Cardiac muscle cell (in vitro differentiated cells and primary cell): Measurements from ENCODE around the gene KREMEN1. TPM values are rescaled to one million over a fixed set of nuclear protein-coding genes. Genes with fewer than 3 reads are reported as not detected.
"Not testable (repeated sequence)": the region's sequence is repeated elsewhere in the genome, so short reads cannot be mapped to it uniquely, and the experiment has no call there.

Source experiments
- DNase-seq, 2 donors: peaks; one replicate each; pipeline versions ENCODE4 v3.0.0 to v3.0.0-alpha.2; 2010 to 2017; ENCODE audit warnings: low read depth in 1 of 2, low spot score in 1 of 2
- H3K27ac ChIP-seq: fragments of 200-600 bp; sonication (generic); 2 replicates; pipeline ENCODE4 v1.5.1; 2016
- H3K27me3 ChIP-seq: fragments of 200-600 bp; sonication (generic); 2 replicates; pipeline ENCODE4 v1.6.0; 2016; ENCODE audit warnings: control low read depth
- H3K36me3 ChIP-seq: fragments of 200-600 bp; sonication (generic); 2 replicates; pipeline ENCODE4 v1.5.1; 2016; ENCODE audit warnings: control low read depth
- H3K4me1 ChIP-seq: fragments of 200-600 bp; sonication (generic); 2 replicates; pipeline ENCODE4 v1.8.1; 2017; ENCODE audit warnings: low read depth, mild to moderate bottlenecking, mixed run types
- H3K4me3 ChIP-seq: fragments of 200-600 bp; sonication (generic); 2 replicates; pipeline ENCODE4 v1.5.1; 2016; ENCODE audit warnings: mild to moderate bottlenecking
- H3K9me3 ChIP-seq: fragments of 200-600 bp; sonication (generic); 2 replicates; pipeline ENCODE4 v1.5.1; 2017; ENCODE audit warnings: low read depth, mild to moderate bottlenecking, control low read depth
- polyA plus RNA-seq: library from polyadenylated mRNA; unstranded; fragments of >200 nt; fragmentation: Nextera tagmentation; extraction: Ambion mirVana; gene quantifications from 2 replicates; pipeline ENCODE4 v1.2.1, GENCODE V29; 2016
- total RNA-seq: library from RNA; depleted of rRNA; stranded (reverse); fragments of >200 nt; gene quantifications from 2 replicates; pipeline ENCODE4 v1.2.3, GENCODE V29; 2016
- TF ChIP-seq, protein P1 (sequence below): IDR thresholded peaks from 2 replicates; pipeline ENCODE4 v1.5.1; 2012; ENCODE audit warnings: low read depth, mild to moderate bottlenecking, low read length

Gene KREMEN1
- total and polyA plus RNA-seq, 2 experiments from 2014 or later: 18.0 to 20.3 TPM

DNA sequence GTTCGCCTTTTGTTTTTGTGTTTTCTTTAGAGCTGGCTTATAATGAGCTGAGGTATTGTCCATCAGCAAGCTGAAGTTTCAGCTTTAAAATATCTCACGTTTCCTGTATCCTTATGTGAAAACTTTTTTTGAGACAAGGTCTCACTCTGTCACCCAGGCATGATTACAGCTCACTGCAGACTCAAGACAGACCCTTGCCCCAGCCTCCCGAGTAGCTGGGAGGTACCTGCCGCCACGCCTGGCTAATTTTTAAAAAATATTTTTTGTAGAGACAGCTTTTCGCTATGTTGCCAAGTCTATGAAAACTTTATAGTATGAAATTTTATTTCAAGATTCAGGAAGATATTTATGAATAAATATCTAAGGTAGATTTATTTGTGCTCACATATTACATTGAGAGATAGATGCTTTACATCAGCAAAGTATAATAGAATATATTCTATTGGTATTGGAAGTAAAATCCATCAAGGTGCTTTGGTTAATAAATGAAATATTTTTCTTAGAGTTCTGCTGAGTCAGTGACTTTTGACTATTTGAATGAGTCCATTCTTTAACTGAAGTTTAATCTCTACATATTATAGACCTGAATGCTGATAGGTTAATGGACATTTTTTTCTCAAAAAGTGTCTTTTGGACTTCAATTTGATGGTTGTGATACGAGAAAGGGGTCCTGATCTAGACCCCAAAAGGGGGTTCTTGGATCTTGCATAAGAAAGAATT is 10.2 kb downstream of the KREMEN1 start:
- no peaks in the 10 kb centered on the region for H3K27me3 ChIP-seq
- TF ChIP-seq, protein P1, sequence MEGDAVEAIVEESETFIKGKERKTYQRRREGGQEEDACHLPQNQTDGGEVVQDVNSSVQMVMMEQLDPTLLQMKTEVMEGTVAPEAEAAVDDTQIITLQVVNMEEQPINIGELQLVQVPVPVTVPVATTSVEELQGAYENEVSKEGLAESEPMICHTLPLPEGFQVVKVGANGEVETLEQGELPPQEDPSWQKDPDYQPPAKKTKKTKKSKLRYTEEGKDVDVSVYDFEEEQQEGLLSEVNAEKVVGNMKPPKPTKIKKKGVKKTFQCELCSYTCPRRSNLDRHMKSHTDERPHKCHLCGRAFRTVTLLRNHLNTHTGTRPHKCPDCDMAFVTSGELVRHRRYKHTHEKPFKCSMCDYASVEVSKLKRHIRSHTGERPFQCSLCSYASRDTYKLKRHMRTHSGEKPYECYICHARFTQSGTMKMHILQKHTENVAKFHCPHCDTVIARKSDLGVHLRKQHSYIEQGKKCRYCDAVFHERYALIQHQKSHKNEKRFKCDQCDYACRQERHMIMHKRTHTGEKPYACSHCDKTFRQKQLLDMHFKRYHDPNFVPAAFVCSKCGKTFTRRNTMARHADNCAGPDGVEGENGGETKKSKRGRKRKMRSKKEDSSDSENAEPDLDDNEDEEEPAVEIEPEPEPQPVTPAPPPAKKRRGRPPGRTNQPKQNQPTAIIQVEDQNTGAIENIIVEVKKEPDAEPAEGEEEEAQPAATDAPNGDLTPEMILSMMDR: no peak
- no peaks in the 10 kb centered on the region for H3K9me3 ChIP-seq

DNA sequence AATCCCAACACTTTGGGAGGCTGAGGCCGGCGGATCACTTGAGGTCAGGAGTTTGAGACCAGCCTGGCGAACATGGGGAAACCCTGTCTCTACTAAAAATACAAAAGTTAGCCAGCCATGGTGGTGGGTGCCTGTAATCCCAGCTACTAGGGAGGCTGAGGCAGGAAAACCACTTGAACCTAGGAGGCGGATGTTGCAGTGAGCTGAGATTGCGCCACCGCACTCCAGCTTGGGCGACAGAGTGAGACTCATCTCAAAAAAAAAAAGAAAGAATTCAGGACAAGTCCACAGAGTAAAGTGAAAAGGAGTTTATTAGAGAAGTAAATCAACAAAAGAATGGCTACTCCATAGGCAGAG is 10.7 kb downstream of the KREMEN1 start:
- not testable (repeated sequence) for DNase-seq, H3K9me3 ChIP-seq, H3K4me3 ChIP-seq, H3K27ac ChIP-seq, H3K36me3 ChIP-seq, H3K27me3 ChIP-seq
- peaks cover 14% of the 10 kb centered on the region for H3K4me1 ChIP-seq

More for the DNA sequence above, 10.2 kb downstream of the KREMEN1 start:
- Histone ChIP-seq H3K36me3 (no peaks in the 10 kb centered on the region), H3K4me3 (no peak overlapping the region), H3K4me1 (peaks cover 17% of the 10 kb centered on the region), H3K27ac (peak overlapping the region; percentile 55)
- DNase-seq: no peak

DNA sequence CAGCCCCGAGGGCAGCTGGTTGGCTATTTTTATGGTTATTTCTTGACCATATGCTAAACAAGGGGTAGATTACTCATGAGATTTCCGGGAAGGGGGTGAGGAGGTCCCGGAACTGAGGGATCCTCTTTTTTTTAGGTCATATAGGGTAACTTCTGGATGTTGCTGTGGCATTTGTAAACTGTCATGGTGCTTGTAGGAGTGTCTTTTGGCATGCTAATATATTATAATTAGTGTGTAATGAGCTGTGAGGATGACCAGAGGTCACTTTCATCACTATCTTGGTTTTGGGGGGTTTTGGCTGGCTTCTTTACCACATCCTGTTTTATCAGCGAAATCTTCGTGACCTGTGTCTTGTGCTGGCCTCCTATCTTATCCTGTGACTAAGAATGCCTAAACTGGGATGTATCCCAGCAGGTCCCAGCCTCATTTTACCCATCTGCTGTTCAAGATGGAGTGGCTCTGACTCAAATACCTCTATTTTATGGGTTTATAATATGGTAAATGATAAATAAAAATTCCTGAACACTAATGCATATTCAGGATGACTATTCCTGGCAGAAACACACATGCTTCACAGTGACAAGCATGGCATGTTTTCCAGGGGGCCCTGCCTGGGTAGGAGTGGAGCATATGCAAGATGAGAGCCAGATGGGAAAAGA is 11.2 kb downstream of the KREMEN1 start:
- DNase-seq: peak in 1 of 2 donors; percentile 40
- H3K36me3 ChIP-seq: no peaks in the 10 kb centered on the region

DNA sequence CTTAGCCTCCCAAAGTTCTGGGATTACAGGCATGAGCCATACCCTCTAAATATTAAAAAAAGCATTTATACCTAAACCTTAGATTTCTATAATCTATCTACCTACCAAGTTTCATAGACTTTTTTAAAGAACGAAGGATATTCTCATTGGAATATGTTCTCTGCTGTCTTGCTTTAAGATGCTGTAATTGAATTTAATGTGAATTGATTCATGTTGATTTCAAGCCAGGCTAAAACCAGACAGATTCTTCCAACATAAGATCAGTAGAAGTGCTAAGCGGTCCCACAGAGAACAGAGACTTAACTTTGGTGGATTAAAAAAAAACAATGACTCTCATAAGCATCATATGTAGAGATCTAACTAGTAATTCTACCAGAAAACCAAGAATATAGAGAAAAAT is 14.2 kb downstream of the KREMEN1 start:
- no peaks in the 10 kb centered on the region for H3K36me3 ChIP-seq
- no peaks in the 10 kb centered on the region for H3K27me3 ChIP-seq
- no peak overlapping the region for H3K27ac ChIP-seq
- TF ChIP-seq, protein P1: no peak
- no peak overlapping the region for H3K4me3 ChIP-seq
- H3K9me3 ChIP-seq: no peaks in the 10 kb centered on the region
- peaks cover 10% of the 10 kb centered on the region for H3K4me1 ChIP-seq
- DNase-seq: no peak

More for the DNA sequence above, 11.2 kb downstream of the KREMEN1 start:
- Histone ChIP-seq H3K4me1 (peaks cover 10% of the 10 kb centered on the region), H3K4me3 (no peak overlapping the region), H3K9me3 (no peaks in the 10 kb centered on the region), H3K27ac (no peak overlapping the region), H3K27me3 (no peaks in the 10 kb centered on the region)
- TF ChIP-seq, protein P1: no peak

DNA sequence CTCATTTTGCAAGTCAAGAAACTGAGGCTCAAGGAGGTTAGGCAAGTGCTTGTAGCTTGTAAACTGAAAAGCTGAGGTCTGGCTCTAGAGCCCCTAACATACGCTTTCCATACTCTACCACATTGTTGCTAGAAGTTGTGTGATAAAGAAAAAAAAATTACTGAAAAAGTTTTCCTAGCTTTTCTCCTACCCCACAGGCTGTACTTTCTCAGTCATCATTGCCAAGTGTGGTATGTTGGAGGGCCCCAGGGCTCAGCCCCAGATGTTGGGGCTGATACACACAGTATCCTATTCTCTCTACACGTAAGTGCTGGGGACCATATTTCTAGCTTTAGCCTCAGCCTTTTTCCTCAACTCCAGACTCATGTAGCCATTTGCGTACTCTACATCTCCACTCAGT is 16.0 kb downstream of the KREMEN1 start:
- no peak overlapping the region for H3K27ac ChIP-seq
- TF ChIP-seq, protein P1: no peak
- H3K9me3 ChIP-seq: no peaks in the 10 kb centered on the region
- no peaks in the 10 kb centered on the region for H3K36me3 ChIP-seq
- no peak overlapping the region for H3K4me3 ChIP-seq
- no peaks in the 10 kb centered on the region for H3K27me3 ChIP-seq
- DNase-seq: no peak
- peaks cover 7% of the 10 kb centered on the region for H3K4me1 ChIP-seq

DNA sequence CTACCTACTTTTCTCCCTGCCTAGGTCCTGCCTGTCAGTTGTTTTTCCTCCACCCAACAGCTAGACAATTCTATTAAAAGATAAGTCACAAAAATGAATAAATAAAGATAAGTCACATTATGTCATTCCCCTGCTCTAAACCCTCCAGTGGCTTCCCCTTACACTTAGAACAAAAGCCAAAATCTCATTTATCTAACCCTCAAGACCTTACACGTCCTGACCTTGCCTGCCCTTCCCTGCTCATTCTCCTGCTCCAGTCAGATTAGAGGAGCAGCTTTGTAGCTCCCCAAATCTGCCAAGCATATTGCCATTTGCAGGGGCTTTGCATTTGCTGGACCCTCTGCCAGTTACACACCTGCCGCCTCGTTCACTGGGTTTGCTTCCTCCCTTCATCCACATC is 16.7 kb downstream of the KREMEN1 start:
- TF ChIP-seq, protein P1: no peak
- H3K4me3 ChIP-seq: no peak overlapping the region
- H3K27ac ChIP-seq: no peak overlapping the region
- no peaks in the 10 kb centered on the region for H3K9me3 ChIP-seq
- H3K4me1 ChIP-seq: peaks cover under 1% of the 10 kb centered on the region
- H3K36me3 ChIP-seq: no peaks in the 10 kb centered on the region
- H3K27me3 ChIP-seq: no peaks in the 10 kb centered on the region
- DNase-seq: no peak
